GM21786 (cell line): Measurements from ENCODE around the gene AGPAT3.

ENCODE experiments used
- ATAC-seq: cut with Tn5 transposase; IDR thresholded peaks from one replicate; pipeline ENCODE4 v1.9.1; 2021; ENCODE audit not compliant: unreplicated experiment

AGPAT3 gene

DNA sequence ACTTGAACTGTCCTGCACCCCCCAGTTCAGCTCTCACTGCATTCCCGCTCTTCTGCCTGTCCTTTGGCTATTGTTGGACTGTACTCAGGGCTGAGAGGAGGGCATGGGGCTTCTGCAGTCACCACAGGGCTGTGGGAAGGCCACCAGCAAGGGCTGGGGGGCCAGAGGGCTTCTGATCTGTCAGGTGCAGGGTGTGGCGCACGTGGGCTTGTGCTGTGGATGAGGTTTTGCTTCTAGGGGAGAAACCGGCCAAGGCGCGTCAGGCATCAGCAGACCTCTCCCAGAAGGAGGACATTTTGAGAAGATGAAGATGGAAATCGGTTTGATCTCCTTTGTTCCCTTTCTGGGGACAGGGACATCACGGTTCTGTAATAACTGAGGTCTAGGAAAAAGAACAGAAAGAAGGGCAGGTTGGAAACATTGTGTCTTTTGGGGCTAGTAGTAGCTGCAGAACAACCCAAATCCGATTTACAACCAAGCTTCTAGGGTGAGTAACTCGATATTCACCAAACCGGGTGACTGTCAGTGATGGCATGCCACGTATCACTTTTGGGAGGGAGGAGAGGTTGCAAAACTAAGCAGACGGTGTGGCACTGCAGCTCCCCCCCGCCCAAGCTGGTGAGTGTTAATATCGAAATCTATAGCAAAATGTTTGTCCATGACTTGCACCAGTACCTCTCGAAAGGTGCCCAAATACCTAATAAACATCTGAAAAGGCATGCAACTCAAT is 40.9 kb downstream of the AGPAT3 start:
- ATAC-seq = no peak

DNA sequence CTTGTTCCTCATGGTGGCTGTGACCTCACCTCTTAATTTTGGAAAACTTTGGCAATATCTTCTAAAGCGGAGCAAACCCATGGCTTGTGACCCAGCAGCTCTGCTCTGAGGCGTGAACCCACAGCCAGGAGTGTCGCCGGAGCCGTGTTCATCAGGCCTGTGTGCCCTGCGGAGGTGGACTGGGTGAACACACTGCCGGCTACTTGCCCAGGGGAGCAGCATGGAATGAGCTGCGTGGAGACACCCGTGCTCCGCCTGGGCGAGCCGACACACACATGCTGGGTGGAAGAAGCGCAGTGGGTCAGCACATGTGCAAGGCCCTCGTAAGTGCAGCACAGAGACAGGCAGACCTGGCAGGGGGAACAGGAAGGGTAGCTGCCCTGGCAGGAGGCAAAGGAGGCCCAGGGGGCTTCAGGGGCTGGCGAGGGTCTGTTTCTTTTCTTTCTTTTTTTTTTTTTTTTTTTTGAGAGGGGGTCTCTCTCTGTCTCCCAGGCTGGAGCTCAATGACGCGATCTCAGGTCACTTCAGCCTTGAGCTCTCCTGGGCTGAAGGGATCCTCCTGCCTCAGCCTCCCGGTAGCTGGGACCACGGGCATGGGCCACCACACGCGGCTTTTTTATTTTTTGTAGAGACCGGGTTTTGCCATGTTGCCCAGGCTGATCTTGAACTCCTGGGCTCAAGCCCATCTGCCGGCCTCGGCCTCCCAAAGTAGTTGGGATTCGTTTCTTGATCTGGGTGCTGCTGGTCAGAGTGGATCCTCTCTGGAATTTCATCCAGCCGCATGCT is 41.8 kb downstream of the AGPAT3 start:
- ATAC-seq = no peak

DNA sequence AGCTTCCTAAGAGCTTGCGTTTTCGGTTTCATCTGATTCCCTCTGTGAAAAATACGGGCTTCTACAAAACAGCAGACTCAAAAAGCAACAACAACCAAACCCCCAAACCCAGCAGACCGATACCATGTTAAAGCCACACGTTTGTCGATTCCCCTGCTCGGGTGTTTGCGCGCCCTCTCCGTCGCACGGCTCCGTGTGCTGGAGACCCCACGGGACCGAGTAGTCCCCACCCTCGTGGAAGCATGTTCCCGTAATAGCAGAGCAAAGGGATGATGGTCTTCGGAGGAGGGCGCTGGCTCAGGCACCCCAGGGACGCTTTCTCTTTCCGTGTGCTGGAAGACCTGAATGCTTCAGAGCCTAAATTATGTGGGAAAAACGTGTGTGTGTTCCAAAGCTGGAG is 42.7 kb downstream of the AGPAT3 start:
- ATAC-seq = no peak

DNA sequence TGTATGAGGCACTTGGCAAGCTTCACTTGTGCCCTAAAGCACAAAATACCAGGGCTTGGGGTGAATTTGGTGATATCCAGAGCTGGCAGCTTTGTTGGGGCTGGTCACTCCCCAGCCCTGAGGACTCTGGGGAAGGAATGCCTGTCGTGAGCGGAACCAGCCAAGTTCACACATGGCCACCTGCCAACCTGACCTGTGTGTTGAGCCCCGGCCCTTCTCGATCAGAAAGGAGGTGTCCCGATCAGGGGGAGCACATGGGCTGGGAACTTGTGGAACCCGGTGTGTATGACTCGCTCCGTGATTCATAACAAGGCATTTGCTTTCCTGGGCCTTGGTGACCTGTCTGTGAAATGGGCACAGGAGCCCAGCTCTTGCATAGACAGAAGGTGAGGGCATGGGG is 43.1 kb downstream of the AGPAT3 start:
- ATAC-seq = no peak

DNA sequence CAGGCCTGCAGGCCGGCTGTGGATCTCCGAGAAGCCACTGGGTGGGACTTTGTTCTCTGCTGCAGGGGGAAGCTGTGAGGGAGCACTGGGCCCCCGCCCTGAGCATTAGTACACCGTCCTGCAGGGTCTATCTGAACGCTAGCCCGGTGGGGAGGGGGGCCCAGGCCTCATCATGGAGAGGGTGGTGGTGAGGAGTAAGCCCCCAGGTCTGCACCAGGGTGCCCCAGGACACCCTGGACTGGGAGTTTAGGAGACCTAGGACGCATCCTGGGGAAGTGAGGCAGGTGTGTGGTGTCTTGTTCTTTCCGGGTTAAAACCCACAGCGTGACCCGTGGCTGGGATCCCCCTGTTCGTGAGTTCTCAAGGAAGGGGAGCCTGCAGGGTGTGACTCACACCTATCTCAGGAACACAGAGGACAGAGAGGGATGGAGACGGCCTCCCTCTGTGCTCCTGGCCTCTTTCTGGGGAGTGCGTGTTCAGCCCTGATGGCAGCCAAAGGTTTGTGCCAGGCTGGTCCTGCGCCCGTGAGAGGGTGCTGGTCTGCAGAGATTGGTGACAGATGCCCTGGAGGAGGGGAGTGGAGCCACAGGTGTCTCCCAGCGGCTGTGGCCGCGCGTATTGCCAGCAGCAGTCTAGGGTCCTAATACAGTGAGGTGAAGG is 44.8 kb downstream of the AGPAT3 start:
- ATAC-seq = no peak

DNA sequence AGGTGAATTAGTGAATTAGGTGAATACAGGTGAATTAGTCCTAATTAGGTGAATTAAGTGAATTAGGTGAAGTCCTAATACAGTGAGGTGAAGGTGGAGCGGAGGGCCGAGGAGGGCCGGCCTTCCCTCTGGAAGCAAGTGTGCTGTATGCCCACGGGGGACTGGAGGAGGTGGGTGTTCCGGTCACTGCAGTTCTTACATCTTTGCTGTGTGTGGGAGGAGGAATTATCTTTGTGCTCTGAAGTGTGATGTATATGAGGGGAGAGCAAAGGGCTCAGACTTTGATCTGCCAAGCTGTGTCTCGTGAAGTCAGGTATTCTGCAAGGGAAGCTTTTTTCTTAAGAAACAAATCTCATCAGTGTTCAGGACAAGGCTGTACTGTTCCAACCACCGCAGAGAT is 45.4 kb downstream of the AGPAT3 start:
- no peak for ATAC-seq

DNA sequence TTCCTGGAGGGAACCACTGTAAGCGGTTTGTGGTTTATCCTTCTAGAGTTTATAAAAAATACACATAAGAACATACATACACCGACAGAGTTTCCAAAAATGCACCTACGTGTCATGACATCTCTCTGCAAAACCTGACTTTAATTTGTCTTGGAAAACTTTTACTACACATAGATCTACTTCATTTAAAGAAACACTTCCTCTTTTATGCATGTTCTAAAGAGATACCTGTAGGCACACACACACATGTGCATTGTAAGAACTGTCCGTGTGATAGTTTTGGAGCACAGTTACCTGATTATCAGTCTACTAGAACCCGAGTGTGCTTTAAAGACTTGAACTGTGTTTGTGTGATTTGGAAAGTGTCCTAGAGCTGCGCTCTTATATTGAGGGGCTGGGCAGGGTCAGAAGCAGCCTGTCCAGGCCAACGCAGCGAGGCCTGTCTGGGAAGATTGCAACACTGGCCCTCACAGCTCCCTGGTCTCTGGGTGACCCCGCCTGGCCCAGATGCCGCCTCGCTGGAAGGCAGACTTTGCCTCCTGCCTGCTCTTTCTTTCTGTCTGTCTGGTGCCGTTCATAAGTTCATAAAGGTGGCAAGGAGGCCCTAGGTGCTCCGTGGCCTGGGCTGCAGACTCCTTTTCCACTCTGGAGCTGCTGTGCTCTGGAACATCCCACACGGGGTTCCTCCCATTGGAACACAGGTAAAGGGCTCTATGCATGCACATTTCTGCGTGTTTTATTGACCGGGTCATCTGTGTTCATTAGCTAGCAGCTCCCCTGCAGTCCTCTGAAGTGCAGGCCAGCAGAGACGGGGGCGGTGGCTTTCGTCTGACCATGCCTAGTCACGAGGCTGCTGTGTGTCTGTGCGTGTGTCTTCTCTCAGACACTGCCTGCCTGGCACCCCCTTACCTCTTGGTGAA is 46.3 kb downstream of the AGPAT3 start:
- no peak for ATAC-seq

DNA sequence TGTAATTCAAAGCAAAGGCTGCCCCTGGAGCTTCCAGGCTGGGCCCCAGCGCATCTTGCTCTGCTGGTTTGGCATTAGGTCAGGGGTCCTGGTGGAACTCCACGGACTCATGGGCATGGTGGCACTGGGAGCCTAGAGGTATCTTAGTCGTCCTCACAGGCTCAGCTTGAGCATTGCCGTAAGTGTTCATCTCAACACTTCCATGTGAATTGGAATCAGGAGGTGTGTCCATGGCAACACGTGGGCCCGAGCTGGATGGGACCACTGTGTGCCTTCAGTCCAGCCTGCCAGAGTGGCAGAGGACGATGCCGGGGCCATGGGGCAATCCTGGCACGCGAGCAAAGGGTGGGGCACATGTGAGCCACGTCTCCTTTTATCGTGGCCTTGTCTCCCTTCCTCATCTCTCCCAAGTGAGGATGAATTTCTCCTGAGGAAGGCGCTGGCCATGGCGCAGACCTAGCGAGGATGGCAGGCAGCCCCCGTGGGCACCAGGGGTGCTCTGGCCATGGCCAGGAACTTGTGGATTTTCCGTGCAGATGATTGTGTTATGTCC is 47.0 kb downstream of the AGPAT3 start:
- no peak for ATAC-seq

DNA sequence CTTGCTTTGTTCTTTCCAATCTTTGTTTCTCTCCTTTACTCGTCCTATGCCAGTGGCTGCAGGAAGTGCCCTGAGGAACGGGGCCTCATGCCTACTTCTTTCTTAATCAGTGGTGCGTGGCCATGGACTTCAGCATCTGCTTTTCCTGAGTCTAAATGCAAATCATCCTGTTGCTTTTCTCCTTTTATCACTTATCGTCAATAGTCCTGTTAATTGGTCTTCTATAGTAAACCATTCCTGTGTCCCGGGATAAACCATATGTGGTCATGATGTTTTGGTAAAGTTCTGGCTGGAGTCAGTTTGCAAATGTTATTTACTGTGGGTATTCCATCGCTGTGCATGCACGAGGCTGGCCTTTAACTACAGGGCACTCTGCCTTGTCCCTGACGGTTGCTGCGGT is 47.5 kb downstream of the AGPAT3 start:
- no peak for ATAC-seq

DNA sequence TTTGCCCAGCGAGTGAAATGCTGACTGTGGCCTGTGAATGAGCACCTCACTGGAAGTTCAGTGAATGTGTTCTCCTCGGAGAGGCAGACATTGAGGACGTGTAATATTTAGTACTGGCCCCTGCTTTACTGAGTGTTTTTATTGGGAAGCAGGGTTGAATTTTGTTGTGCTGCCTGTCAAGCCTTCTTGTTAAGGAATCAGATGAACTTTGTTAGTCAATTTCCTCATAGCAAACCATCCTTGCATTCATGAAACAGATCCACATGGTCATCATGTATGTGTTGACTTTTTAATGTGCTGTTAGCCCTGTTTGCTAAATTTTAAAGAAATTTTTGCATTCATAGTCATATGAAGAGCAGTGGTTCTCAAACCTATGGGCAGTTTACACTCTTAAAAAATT is 47.9 kb downstream of the AGPAT3 start:
- no peak for ATAC-seq

DNA sequence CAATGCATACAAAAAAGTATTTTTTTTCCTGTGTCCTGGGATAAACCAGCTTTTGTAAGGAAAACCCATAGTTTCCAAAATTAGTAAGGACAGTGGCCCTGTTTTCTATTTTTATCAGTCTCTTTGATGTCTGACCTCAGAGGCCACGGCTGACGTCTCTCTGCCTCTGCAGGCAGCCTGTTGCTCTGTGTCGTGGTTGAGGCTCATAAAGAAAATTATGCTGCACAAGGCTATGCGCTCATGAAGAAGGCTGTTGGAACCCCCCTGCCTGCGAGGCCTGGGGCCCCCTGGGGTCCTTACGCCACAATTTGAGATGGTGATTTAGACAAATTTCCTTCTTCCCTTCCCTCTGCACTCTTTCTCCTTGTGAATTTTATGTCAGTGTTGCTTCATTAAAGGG is 48.9 kb downstream of the AGPAT3 start:
- ATAC-seq = no peak

DNA sequence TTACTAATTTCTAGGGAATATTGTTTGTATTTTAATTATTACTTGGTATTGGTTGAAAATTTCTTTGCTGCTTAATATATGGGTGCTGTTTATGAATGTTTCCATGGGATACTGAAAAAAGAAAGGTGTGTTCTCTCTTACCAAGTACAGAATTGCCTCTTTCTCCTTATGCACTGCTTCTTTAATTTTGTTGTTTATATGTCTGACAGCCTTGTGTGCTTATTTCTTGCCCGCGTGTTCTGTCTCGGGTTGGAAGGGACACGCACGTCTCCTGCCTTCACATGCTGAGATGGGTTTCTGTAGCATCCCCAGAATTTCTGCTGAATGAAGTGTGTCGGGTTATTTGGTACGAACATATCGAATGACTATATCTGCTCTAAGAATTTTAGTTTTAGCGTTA is 51.1 kb downstream of the AGPAT3 start:
- no peak for ATAC-seq

DNA sequence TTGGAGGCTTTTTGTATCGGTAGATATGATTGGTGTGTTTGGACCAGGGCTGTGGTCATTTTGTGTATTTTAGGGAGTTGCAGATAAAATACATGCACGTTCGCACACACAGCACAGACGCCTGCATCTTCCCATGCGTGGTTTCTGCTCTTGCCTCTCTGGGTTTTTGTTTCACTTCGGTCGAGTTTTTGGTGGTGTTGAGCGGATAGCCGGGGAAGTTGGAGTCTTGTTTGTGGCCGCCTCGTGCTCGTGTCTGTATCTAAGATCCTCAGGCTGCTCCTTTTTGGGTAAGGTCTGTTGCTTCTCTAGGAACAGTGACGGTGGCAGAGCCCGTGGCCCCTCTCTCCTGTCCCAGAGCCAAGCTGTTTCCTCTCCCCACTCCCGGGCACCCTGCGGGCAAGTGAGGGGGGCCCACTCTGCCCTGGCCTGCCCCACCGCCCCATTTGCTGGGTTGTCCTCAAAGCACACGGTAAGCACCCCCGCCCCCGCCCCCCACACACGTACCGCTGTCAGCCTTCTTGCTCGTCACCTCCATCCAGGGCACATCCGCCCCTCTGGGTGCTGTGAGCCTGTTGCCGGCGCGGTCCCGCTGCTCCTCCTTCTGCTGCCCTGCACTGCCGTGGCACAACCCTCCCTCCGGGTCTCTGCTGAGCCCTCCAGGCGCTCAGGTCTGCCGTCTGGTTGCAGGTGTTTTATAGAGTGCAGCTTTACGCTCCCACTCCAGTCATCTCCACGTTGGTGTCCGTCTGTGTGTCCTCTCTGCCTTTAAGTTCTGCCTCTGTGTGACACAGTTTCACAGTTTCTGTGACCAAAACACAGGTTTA is 51.9 kb downstream of the AGPAT3 start:
- no peak for ATAC-seq

DNA sequence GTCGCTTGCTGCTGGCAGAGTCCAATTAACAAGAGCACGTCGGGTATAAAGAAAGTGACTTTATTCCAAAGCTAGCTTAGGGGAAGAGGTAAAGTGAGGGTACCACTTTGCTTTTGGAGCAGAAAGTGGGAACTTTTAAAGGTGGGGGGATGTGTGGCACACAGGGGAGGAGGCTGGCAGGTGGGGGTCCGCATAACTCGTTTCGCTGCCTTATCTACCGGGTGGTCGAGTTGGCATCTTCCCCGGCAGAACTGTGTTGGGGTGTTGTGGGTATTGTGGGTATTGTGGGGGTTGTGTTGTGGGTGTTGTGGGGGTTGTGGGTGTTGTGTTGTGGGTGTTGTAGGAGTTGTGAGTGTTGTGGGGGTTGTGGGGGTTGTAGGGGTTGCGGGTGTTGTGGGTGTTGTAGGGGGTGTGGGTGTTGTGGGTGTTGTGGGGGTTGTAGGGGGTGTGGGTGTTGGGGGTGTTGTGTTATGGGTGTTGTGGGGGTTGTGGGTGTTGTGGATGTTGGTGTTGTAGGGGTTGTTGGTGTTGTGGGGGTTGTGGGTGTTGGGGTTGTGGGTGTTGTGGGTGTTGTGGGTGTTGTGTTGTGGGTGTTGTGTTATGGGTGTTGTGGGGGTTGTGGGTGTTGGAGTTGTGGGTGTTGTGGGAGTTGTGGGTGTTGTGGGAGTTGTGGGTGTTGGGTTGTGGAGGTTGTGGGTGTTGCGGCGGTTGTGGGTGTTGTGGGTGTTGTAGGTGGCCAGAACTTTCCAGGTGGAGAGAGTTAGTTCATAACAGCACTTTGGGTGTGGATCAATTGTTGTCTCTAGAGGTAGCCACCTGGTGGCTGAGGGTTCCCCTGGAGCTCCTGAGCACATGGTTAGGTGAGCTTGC is 52.7 kb downstream of the AGPAT3 start:
- no peak for ATAC-seq

DNA sequence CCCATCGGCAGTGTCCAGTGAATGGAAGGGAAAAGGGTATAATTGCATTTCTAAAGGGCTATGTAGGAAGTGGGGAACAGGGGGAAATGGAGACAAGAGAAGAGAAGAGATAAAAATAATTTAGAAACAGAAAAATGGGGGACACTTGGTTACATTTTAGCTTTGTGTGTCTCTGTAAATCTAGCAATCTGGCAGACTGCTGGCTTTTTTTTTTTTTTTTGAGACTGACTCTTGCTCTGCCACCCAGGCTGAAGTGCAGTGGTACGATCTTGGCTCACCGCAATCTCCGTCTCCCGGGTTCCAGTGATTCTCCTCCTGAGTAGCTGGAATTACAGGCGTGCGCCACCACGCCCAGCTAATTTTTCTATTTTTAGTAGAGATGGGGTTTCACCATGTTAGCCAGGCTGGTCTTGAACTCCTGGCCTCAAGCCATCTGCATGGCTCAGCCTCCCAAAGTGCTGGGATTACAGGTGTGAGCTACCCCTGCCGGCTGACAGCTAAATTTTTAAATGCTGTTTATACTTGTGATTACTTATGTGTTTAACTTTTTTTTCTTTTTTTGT is 53.4 kb downstream of the AGPAT3 start:
- ATAC-seq = no peak

DNA sequence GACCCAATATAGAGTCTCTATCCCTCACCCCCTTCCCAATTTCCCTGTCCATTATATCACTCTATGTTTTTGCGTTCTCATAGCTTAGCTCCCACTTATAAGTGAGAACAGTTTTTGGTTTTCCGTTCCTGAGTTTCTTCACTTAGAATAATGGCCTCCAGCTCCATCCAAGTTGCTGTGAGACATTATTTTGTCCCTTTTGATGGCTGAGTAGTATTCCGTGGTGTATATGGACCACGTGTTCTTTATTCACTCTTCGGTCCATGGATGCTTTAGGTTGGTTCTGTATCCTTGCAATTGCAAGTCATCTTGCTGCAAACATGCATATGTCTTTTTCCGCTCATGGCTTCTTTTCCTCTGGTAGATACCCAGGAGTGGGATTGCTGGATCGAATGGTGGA is 54.3 kb downstream of the AGPAT3 start:
- ATAC-seq = no peak

DNA sequence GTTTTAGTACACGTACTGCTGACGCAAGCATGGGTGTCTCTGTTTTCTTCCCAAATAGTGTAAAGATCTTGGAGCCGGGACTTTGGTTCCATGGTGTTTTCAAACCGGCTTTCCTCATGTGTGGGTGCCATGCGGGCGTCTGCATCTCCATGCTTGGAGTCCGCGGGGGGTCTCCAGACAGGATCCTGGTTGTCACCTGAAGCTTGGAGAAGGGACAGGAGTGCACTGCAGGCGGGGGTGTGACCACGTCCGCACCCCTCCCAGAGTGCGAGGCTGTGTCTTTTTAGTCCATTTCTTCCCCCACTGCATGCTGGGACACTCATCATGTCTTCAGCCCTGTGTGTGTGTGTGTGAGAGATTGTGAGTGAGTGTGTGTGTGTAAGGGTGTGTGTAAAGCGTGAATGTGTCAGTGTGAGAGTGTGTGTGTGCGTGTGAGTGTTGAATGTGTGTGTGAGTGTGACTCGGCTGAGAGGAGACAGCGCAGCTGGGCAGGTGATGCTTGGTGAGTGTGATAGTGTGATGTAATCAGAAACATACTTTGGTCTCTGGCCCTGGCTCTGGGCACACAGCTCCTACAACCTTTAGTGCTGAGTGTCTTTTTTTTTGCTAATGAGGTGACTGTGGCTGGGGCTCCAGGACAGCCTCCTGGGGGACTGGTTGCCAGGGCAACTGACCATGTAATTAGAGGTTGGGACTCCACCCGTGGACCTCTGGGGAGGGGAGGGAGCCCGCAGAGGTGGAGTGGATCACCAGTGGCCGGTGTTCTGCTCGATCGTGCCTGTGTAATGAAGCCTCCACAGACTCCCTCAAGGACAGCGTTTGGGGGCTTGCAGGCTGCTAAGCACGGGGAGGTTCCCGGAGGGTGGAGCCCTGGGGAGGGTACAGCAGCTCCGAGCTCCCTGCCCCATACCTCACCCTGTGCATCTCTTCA is 55.1 kb downstream of the AGPAT3 start:
- ATAC-seq = no peak

DNA sequence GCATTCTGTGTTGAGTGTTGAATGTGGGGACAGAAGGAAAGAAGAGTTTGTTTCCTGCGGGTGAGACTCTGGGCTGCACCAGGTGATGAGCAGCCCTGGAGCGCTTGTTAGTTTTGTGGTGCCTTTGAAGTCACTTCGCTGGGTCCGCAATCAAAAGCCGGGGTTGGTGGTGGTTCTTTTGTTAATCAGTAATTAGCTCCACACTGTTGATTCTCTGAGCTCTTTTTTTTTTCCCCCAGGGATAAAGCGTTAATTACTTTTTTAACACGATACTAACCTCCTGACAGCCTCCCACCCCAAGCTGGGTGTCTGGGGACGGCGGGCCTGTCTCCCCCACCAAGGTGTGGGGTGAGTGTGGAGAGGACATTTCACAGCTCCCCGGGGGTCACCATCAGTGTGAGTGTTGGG is 56.6 kb downstream of the AGPAT3 start:
- ATAC-seq = no peak
